Left lobe of liver (tissue), 2 donors: ENCODE measurements around the gene PPA1. TPM values are rescaled to one million over a fixed set of nuclear protein-coding genes. Genes with fewer than 3 reads are reported as not detected.
A peak's percentile ranks its signal among the peaks of the same experiment; 100 is the strongest.
"Not testable (repeated sequence)": the region's sequence is repeated elsewhere in the genome, so short reads cannot be mapped to it uniquely, and the experiment has no call there.

Experiments
- ATAC-seq: fragments of 200-7000 bp; cut with Tn5 transposase; one replicate; pipeline ENCODE4 v1.9.1; 2020; ENCODE audit warnings: mild to moderate bottlenecking, moderate library complexity
- DNase-seq: peaks from one replicate; pipeline ENCODE4 v3.0.0-alpha.2; 2020; ENCODE audit warnings: low spot score
- total RNA-seq: library from RNA; stranded (reverse); gene quantifications from one replicate; pipeline ENCODE4 v1.2.1, GENCODE V29; 2021
- donor health status: DM: no; HTN: no; CAD: no; lungs with moderate emphysema.
- donor health status: DM: no; HTN: yes; CAD: no.

PPA1 gene
- total RNA-seq, 1 donor from 2014 or later = 59.1 TPM

- no peak for ATAC-seq
- no peak for DNase-seq
Observed at GRCh38 chr10:70255329-70256299, 22.4 kb upstream of the PPA1 start.

DNA sequence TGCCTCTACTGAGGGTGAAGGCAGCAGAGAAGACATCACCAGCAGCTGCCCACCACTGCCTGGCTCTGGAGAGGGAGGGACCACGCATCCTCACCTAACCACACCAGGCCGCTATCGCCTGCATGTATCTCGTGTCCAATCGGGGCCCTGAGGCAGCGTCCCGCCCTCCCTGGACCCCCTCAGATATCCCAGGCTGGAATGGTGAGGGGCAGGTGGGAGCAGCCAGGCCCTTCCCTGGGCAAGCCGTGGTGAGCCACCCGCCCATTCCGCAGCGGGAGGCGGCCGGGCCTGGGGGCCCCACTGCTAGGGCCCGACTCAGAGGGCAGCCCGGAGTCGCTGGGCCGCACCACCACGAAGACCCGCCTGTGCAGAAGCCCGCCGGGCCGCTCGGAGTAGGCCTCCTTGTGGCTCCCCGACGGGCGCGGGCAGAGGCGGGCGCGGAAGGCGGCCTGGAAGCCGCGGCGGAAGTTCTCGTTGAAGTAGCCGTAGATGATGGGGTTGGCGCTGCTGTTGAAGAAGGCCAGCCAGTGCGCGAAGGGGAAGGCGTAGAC, 21.6 kb upstream of the PPA1 start:
- ATAC-seq = no peak

DNA sequence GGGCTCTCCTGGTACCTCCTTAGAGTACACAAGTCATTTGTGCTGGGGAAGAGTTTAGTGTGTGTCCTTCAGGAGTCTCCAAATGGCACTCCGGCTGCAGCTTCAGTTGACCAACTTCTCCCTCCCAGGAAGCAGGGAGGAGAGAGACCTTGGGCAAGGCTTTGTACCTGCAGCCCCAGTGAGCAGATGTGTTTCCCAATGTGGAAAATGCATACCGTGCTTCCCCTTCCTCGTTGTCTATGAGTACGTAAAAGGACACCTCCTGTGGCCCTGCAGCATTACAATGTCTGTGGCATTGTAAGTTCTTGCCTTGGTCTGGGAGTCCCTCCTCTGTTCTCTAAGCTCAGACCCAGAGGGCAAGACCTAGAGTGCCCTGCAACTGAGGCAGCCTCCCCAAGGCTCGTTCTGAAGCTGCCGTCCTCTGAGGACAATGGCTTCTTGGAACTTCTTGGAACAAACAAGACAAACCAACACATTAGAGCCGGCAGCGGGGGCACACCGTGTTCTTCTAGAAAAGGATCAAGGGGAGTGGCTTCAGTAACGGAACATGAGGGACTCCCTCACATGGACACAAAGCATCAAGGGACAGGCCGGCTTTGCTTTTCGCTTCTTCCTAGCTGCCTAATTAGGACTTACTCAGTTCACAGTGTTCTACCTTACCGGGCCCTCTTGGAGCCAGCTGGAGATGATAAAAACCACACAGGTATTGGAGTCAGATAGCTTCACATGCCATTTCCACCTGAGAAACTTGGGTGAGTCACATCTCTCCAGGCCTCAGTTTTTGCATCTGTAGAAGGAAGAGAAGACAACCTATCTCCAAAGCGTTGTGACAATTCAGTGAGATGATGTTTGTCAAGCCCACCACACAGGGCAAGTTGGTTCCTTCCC, 20.9 kb upstream of the PPA1 start:
- no peak for ATAC-seq
- DNase-seq = no peak

More for the DNA sequence above, 21.6 kb upstream of the PPA1 start:
- DNase-seq = no peak

GRCh38 chr10:70250961-70251680, 17.9 kb upstream of the PPA1 start:
- DNase-seq (no peak), ATAC-seq (no peak)

GRCh38 chr10:70247360-70247759, 14.1 kb upstream of the PPA1 start:
- ATAC-seq = no peak
- DNase-seq = no peak

DNA sequence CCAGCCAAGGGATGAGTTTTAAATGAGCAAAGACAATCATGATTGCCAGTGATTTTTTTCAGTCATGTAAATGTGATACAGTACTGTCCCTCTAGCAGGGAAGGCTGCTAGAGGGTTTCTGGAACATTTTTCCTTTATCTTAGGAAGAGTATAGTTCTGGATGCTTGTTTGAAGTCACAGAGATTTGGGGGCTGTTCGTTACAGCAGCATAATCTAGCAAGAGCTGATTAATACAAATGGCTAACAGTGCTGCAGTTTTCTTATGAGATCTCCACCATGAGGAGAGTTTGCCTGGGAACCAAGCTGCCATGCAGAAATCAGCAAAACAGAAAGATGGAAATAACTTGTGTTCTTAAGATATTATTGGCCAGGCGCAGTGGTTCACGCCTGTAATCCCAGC, 7.9 kb upstream of the PPA1 start:
- ATAC-seq (no peak), DNase-seq (no peak)

DNA sequence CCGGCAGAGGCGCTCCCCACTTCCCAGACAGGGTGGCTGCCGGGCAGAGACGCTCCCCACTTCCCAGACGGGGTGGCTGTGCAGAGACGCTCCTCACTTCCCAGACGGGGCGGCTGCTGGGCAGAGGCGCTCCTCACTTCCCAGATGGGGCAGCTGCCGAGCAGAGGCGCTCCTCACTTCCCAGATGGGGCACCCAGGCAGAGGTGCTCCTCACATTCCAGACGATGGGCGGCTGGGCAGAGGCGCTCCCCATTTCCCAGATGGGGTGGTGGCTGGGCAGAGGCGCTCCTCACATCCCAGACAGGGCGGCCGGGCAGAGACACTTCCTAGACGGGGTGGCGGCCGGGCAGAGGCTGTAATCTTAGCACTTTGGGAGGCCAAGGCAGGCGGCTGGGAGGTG, 6.8 kb upstream of the PPA1 start:
- not testable (repeated sequence) for DNase-seq, ATAC-seq

- ATAC-seq, DNase-seq: not testable (repeated sequence)
Observed at GRCh38 chr10:70239077-70239976, 6.1 kb upstream of the PPA1 start.

- ATAC-seq, DNase-seq: not testable (repeated sequence)
Observed at GRCh38 chr10:70237958-70238536, 4.8 kb upstream of the PPA1 start.

DNA sequence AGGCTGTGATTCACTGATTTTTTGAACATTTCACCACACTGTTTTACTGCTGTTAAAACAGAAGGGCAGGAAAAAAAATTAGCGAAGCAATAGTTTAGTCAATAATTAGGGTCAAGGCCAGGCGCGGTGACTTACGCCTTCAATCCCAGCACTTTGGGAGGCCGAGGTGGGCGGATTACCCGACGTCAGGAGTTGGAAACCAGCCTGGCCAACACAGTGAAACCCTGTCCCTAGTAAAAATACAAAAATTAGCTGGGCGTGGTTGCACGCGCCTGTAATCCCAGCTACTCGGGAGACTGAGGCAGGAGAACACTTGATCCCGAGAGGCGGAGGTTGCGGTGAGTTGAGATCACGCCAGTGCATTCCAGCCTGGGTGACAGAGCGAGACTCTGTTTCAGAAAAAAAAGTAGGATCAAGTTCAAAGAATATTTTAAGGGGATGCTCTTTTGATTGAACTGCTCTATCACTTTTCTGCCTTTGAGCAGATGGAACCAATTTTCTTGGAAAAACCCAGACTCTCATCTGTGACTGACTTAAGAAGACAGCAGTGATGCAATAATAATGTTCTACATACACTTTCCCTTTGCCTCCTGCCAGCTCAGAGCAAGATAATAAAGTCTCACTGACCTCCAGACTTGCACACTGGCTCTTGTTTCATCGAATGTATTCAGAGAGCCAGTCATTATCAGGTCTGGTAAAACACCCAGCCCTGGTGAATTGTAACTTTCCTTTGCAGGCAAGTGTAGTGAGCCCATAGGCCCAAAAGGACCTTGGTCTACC, 1.6 kb upstream of the PPA1 start:
- ATAC-seq (no peak), DNase-seq (no peak)

GRCh38 chr10:70233939-70234300, 691 bp upstream of the PPA1 start:
- DNase-seq = no peak
- ATAC-seq = no peak

GRCh38 chr10:70232859-70233108, 445 bp downstream of the PPA1 start:
- DNase-seq = no peak
- no peak for ATAC-seq

GRCh38 chr10:70232155-70232858, 922 bp downstream of the PPA1 start:
- ATAC-seq (peak; percentile 62), DNase-seq (peak; percentile 74)

GRCh38 chr10:70228491-70228890, 4.7 kb downstream of the PPA1 start:
- ATAC-seq (no peak), DNase-seq (no peak)

GRCh38 chr10:70227548-70228320, 5.5 kb downstream of the PPA1 start:
- DNase-seq = no peak
- no peak for ATAC-seq

- ATAC-seq (no peak), DNase-seq (no peak)
Observed at GRCh38 chr10:70223728-70224127, 9.5 kb downstream of the PPA1 start.

- not testable (repeated sequence) for ATAC-seq, DNase-seq
Observed at GRCh38 chr10:70222811-70223447, 10.3 kb downstream of the PPA1 start.
